Measurements from ENCODE around the gene OLIG1. TPM values are rescaled to one million over a fixed set of nuclear protein-coding genes. Genes with fewer than 3 reads are reported as not detected.

The OLIG1 gene
- total RNA-seq, 1 donor from 2014 or later: 9.4 TPM

DNA sequence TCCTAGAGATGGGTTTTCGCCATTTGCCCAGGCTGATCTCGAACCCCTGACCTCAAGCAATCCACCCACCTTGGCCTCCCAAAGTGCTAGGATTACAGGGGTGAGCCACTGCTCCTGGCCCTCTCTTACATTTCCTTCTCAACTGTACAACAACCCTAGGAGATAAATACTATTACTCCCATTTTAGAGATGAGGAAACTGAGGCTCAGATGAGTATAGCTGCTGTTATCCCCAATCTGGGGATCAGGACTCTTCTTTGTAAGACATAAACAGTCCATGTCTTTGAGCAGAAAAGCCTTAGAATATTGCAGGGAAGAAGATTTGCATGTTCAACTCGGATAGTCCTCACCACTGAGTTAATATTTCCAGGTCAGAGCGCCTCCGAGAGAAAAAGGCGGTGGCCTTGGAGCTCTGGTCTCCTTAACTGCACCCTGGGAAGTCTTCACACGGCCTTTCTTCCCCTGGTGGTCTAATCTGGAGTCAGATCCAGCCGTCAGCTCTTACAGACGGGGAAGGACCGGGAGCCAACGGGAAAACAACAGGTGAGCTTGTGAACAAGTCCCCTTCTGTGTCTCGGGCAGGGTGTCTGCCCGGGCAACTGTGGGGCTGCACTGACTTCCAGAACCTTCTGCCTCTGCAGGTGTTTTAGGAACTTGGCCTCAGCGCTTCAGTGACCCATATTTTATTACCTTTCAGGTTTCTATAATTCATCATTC is 5.9 kb upstream of the OLIG1 start:
- DNase-seq: no peak

GRCh38 chr21:33064623-33065390 is 5.1 kb upstream of the OLIG1 start:
- peak; percentile 34 for DNase-seq

DNA sequence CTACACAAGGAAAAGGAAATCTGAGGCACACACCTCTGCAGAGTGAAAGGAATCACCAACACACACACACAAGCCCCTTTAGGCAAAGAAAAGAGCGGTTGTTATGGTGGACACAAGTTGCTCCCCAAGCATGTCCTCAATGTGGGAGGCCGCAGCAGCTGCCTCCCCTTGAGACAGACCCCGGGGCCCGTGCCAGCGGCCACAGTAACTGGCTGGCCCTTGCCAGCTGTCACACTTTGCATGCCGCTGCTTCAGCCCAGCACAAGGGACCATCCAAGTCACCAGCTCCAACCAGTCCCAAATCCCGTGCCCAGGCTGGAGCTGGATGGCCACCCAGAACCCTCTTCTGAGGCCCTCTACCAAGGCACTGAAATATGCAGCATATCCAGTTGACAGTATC is 2.9 kb upstream of the OLIG1 start:
- no peak for DNase-seq

GRCh38 chr21:33067457-33067856 is 2.5 kb upstream of the OLIG1 start:
- DNase-seq: no peak

- DNase-seq: no peak
Observed at GRCh38 chr21:33069243-33069642, 698 bp upstream of the OLIG1 start.

DNA sequence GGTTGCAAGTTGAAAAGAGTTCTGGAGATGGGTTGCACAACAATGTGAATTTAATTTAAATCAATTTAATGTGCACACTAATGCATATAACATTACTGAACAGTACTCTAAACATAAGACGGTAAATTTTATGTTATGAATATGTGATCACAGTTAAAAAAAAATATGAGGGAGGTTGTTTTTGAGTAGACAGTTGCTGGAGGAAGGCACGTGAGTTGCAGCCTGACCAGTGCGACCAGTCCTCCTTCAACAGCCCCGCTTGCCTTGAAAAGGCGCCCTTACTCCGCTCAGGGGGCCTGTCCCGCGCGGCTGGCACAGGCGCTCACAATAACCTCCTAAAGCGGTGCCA is 322 bp upstream of the OLIG1 start:
- no peak for DNase-seq

GRCh38 chr21:33070744-33070997 is 730 bp downstream of the OLIG1 start:
- no peak for DNase-seq

DNA sequence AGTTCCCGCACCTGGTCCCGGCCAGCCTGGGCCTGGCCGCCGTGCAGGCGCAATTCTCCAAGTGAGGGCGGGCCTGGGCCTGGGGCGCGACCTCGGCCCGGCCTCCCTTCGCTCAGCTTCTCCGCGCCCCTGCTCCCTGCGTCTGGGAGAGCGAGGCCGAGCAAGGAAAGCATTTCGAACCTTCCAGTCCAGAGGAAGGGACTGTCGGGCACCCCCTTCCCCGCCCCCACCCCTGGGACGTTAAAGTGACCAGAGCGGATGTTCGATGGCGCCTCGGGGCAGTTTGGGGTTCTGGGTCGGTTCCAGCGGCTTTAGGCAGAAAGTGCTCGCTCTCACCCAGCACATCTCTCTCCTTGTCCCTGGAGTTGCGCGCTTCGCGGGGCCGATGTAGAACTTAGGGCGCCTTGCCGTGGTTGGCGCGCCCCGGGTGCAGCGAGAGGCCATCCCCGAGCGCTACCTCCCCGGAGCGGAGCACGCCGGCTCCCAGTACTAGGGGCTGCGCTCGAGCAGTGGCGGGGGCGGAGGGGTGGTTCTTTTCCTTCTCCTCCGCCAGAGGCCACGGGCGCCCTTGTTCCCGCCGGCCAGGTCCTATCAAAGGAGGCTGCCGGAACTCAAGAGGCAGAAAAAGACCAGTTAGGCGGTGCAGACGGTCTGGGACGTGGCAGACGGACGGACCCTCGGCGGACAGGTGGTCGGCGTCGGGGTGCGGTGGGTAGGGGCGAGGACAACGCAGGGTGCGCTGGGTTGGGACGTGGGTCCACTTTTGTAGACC is 1.2 kb downstream of the OLIG1 start:
- no peak for DNase-seq

GRCh38 chr21:33071770-33072306 is 1.9 kb downstream of the OLIG1 start:
- no peak for DNase-seq

DNA sequence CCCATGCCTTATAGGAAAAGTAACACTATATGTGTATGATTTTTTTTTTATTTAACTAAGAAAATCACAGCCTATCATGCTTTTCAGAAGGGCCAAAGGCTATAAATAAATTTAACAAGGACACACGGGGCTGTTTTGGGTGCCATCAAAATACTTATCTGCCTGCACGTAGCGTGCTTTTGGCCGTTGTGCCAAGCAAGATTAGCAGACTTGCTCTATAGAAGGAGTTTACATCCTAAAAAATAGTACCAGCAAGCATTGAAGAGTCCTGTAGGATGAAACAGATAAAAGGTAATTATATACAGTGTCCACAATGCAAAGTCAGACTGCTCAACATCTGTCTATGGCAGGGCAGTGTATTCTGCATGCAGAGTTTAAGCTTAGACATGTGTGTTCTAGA is 3.7 kb downstream of the OLIG1 start:
- DNase-seq: no peak

DNA sequence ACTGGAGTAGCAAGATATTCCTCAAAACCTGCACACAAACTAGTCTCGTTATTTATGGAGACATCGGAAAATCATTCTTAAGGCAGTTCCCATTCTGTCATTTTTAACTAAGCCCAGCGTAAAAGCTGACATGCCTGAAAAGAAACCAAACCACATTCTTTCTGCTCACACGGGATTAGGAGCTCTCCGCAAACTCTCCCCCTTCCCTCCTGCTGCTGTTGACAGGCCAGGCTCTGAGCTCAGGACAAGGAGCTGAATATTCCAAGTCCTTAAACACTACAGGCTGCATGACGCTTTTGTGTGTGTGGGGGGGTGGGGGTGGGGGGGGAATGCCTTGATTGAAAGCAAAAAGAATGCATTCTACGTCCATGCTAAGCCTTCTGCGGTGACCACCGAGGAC is 5.2 kb downstream of the OLIG1 start:
- no peak for DNase-seq

- DNase-seq: no peak
Observed at GRCh38 chr21:33075596-33076195, 5.8 kb downstream of the OLIG1 start.

- DNase-seq: no peak
Observed at GRCh38 chr21:33076600-33077329, 6.8 kb downstream of the OLIG1 start.

GRCh38 chr21:33078907-33079582 is 9.1 kb downstream of the OLIG1 start:
- peak; percentile 83 for DNase-seq

DNA sequence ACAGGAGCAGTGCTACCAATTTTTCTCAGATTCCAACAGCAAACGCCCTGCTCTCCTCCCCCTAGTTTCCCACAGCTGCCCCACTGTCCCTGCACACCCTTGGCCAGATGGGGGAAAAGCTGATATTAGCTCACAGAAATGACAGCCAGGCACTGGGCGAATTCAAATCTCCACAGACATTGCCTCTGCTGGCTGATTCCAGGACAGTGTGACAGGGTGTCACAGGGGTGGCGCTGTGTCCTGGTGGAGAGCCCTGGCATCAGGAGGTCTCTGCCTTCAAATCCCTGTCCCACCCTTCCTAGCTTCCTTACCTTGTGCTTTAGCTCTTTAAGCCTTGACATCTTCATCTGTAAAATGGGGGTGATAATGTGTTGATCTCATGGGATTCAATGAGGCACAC is 10.4 kb downstream of the OLIG1 start:
- DNase-seq: no peak

DNA sequence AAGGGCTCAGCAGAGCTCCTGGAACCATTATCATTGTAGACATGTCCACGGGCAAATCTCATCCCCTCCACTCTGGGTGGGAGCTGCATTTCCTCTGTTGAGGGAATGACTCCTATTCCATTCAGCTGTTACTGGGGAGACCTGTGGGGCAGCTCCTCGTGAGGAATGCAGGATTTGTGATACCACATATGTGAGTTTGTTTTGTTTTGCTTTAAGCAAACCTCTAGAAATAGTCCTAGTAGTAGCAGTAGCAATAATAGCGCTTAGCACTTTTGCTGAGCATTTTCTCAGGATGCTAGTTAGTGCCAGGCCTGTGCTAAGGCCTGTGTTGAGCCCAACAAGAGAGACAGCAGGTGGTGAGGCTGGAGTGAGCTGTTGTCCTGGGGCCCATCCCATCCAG is 10.8 kb downstream of the OLIG1 start:
- no peak for DNase-seq

DNA sequence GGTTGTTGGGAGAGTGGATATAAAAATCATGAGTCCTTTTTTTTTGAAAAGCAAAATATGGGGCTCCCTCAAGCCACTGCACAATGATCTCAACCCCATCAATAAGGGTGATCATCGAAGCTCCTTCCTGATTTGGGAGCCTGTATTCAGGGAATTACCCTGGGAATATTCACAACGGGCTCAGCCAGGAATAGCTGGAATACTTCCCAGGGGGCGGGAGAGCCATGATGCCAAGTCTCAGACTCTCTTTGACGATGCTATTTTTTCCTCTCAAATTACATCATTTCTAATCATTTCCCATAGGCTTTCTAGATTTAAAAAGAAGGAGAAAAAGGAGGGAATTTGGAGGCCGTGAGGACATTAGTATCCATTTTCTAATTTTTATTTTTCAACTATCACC is 18.4 kb downstream of the OLIG1 start:
- no peak for DNase-seq

DNA sequence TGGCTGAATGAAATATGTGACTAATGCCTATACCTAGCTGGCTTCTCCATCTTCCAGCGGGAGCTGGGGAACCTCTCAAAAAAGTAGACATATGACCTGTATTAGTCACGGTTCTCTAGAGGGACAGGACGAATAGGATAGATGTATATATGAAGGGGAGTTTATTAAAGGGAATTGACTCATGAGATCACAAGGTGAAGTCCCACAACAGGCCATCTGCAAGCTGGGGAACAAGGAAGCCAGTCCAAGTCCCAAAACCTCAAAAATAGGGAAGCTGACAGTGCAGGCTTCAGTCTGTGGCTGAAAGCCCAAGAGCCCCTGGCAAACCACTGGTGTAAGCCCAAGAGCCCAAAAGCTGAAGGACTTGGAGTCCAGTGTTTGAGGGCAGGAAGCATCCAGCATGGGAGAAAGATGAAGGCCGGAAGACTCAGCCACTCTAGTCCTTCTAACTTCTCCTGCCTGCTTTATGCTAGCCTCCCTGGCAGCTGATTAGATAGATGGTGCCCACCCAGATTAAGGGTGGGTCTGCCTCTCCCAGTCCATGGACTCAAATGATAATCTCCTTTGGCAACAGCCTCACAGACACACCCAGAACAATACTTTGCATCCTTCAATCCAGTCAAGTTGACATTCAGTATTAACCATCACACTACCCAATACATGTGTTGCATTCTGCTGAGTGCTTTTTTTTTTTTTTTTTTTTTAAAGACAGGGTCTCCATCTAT is 19.6 kb downstream of the OLIG1 start:
- DNase-seq: no peak

- DNase-seq: no peak
Observed at GRCh38 chr21:33096426-33096825, 26.5 kb downstream of the OLIG1 start.

DNA sequence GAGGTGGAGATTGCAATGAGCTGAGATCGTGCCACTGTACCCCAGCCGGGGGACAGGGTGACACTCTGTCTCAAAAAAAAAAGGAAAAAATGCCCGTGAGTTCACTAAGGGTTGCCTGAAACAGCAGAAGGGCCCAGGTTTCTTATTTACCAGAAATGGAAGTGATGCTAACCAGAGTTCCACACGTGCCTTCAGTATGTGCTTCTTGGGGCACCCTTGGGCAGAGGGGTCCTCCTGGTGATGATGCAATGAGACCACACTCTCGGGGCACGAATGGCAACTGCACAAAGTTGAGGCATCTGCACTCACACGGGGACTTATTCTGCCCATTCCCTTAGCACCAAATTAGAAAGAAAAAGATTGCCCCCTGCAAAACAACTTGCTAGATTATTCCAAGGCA is 29.2 kb downstream of the OLIG1 start:
- DNase-seq: no peak

DNA sequence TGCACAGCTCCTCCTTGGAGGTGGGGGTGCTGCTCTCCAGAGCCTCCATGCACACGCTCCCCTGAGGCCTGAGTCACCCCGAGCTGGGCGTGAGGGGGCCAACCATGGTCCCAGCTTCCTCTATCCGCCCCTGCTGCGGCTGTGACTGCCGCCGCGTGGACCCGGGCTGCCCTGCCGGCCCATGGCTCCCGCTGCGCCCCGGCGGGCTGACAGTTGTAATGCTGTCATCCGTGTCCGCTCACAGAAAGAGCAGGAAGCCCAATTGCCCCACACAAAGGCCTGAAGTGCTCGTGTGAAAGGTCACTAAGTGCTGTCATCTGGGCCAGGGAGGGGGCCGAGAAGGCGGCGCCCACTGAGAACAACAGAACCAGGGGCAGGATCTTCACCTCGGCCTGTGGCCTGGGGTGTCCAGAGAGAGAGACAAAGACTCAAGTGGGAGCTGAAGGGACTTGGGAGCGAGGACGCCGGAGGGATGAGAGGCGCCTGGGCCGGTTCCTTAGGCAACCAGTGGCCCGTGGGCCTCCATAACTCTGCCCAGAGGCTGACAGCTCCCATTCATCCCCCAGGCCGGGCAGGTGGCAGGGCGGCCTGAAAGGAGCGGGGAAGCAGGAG is 31.5 kb downstream of the OLIG1 start:
- no peak for DNase-seq

Data from occipital lobe (tissue), 2 donors.